GM18858 (cell line): ENCODE results near the gene PSMA1.
"Not testable (repeated sequence)": the region's sequence is repeated elsewhere in the genome, so short reads cannot be mapped to it uniquely, and the experiment has no call there.

Experiments used
- ATAC-seq: cut with Tn5 transposase; IDR thresholded peaks from one replicate; pipeline ENCODE4 v1.9.1; 2021; ENCODE audit not compliant: unreplicated experiment

Gene PSMA1

GRCh38 chr11:14519917-14520746 is at the start of gene PSMA1:
PSMA1 (minus strand) TSS chr11:14520386; CDS start chr11:14520299, 87 bp downstream.
- peak; percentile 92 for ATAC-seq

DNA sequence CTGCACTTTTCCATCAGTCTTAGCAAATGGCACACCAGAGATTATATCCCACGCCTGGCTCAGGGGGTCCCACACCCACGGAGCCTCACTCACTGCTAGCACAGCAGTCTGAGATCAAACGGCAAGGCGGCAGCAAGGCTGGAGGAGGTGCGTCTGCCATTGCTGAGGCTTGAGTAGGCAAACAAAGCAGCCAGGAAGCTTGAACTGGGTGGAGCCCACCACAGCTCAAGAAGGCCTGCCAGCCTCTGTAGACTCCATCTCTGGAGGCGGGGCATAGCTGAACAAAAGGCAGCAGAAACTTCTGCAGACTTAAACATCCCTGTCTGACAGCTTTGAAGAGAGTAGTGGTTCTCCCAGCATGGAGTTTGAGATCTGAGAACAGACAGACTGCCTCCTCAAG is 49.3 kb upstream of the PSMA1 start:
- ATAC-seq = not testable (repeated sequence)

DNA sequence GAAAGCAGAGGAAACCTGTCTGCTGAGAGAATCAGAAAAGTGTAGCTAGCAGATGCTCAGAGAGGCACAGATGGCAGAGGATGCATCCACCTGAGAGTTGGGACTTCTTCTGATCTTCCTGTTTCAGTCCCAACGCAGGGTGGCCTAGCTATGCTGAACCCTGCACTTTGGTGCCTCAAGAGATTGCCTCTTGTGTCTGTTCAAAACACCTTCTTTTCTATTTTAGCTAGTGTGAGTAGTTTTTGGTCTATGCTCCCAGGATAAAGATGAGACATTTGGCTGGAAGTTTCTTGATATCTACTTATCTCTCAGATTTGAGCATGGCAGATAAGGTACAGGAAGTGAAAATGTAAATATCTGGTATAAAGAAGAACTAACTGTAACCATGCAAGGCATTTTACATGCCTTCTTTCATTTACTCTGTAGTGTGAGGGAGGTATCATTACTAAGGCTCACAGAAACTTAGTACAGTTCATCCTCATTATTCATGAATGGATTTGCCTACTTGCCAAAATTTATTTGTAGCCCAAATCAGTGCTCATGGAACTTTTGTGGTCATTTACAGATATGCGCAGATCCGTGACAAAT is 47.0 kb upstream of the PSMA1 start:
- ATAC-seq = no peak

DNA sequence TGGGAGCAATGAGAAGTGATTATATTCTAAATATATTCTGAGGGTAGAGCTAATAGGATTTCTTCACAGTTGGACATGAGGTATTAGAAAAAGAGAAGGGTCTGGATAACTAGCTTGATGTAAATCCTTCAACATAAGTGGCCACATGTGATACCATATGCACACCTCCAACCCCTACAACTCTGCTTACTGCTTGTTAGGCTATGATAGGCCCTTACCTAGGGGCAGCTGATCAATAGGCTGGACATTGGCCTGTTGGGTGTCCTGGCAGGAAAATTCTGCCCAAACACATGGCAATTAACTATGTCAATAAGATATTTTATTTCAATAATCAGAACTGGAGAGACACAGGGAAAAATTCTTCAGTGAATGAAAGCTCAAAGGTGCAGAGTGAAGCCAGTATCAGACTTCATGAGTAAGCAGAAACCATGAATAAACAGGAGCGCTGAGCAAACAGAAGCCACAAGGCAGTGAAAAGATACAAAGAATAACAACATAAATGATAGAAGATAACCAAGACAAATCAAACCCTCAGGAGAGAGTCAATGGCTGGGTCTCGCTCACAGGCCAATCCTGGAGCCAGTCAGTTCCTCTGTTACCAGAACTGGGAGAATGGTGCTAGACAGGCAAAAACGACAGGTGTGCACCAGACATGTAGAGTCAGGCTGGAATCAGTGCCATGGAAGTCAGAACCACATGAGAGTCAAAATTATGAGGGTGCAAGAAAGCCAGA is 46.3 kb upstream of the PSMA1 start:
- ATAC-seq = no peak

DNA sequence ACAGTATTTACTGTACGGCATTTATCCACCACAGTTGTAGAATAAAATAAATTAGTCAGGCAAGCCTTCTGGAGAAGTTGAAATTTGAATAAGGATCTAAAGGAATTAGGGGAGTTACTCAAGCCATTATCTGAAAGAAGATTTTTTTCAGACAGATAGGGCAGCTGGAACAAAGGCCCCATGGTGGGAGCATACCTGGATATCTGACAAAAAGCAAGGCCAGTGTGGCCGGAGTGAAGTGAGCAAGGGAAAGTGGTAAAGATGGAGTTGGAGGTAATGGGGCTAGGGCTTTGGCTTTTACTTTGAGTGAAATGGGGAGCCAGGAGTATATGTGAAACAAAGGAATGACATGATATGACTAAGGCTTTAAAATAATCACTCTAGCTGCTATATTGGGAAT is 45.7 kb upstream of the PSMA1 start:
- ATAC-seq = no peak

- no peak for ATAC-seq
These were observed 35.6 kb upstream of the PSMA1 start for GRCh38 chr11:14555818-14556217.

DNA sequence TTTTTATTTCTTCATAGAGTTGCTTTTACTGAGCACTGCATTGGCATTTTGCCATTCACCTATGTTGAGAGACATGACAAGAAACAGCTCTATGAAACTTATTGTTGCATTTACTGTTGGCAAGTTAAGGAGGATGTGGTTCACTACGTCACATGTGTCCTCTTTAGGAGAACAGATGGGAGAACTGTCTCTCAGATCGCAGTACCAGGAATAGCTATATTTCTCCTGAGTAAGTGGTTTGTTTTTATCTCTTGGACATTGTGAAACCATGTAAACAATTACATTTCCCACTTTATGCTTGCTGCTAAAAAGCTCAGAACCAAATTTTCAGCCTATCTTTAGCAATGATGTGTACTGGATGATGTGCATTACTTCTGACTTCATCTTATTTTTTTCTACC is 34.8 kb upstream of the PSMA1 start:
- ATAC-seq = peak; percentile 70

DNA sequence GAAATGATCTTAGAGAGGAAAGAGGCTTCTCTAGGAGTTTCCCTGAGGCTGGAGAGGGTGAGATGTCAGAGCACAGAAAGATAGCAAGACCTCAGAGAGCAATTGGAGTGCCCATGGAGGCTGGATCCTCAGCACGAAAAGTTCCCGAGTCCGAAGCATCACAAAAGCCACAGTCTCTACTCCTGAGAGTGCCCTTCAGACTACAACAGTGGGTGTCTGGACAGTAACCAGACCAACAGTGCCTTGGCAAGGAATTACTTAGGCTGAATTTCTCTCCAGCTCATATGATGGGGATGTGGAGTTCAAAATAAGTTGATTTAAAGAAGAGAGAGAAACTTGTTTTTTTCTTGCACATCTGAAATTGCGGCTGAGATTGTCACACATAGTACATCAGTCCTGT is 31.9 kb upstream of the PSMA1 start:
- ATAC-seq = no peak

DNA sequence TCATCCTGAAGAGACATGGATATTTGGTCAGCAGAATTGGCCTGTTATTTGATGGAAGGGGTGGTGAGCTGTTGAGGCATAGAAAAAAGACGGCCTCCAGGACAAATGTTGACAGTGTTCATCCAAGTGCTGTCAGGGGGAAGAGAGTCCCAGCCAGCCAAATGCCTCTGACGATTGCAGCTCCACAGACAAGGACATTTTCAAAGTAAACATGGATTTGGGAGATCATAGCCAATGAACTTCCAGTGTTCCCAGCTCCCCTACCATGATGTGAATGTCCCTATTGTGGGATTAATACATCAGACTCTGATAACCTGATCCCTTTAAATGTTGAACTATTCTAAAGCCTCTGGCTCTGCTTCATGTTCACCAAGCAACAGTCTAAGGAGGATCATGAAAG is 31.2 kb upstream of the PSMA1 start:
- ATAC-seq = no peak

DNA sequence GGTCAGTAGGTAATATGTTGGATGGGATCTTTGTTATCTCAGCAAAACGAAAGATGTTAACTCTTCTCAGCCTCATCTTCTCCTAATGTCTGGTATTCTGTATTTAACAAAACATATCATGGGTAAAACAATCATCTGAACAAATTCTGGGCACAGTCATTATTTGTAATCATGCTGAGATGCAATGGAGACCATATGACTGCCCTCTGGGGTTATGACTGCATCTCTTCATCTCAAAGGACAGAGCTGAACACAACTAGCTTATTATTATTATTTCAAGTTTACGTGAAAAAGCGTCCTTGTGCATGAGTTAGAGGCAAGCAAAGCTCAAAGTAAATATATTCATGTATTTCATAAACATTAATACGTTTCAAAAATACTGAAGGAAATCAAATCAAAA is 29.7 kb upstream of the PSMA1 start:
- no peak for ATAC-seq

- no peak for ATAC-seq
These were observed 27.3 kb upstream of the PSMA1 start for GRCh38 chr11:14547440-14547839.

DNA sequence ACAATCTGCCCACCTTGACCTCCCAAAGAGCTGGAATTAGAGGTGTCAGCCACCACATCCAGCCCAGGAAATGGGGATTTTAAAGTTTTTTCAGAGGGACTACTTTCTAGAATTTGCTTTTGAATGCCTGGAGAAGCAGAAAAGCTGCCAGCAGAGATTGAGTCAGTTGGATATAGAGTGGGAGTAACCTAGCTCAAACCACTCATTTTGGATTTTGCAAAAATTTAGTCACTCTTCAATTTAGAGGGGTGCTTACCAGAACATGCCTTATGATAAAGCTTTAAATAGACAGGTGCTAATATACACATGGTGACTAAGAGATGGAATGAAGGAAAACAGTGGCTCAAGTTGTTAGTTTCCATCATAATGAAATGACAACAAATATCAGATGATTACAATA is 26.5 kb upstream of the PSMA1 start:
- no peak for ATAC-seq

- ATAC-seq = peak; percentile 89
These were observed 24.4 kb upstream of the PSMA1 start for GRCh38 chr11:14544611-14545010.

DNA sequence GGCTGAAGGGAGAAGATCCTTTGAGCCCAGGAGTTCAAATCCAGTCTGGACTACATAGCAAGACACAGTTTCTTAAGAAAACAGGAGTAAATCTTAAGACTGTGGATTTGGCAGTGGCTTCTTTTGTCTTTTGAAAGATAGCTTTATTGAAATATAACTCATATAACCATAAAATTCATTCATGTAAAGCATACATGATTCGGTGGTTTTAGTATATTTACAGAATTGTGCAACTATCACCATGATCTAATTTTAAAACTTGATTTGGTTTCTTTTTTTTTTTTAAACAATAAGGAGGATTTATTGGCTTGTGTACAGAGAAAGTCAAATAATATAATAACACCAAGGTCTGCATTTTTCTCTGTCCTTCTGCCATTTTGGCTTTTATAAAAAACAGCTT is 23.1 kb upstream of the PSMA1 start:
- ATAC-seq = no peak

DNA sequence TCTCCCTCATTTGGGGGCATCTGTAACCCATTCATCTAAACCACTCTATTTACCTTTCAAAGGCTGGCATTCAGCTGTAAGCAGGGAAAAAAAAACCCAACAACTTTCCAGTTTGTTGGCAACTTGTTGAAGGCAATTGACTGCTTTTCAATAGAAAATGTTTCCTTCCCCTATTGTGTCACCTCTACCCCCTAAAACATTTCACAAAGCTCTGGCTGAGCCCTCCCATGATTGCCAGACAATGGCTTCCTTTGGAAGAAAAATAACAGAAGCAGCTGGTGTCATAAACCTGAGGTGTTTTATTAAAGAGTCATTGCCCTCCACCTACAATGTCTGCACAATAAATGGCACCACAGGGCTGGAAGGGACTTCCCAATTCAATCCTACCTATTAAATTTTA is 22.1 kb upstream of the PSMA1 start:
- no peak for ATAC-seq

DNA sequence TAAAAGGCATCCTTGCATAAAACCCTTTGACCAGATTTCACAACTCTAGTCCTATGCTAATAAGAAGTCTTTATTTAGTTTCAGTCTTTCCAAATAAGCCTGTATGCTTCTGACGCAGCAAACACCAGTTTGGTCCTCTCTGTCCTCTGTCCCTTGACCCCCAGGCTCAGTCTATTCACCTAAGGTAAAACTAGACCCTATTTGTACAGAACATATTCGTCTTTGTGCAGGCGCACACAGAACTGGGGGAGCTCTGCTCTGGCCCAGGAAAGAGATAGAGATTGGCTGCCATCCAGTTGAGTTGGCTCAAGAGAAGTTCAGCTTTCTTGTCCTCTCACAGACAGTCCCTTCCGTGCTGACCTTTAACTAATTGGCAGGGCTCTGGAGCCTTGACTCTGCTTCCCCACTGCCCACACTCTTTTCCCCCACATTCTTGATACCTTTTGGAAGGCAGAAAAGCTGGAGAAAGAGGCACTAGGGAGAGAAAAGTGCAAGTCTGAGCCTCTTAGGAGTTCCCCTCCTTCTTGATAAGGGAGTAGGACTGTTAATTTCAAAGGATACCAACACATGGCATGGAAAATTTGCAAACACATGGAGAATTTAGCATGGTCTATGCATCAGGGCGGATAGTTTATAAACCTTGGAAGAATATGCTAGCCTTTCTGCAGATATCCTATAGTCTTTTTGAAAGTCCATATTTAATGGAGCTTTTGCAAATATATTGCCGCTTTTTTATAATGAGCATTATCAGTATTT is 21.2 kb upstream of the PSMA1 start:
- ATAC-seq = no peak

GRCh38 chr11:14539982-14540421 is 19.8 kb upstream of the PSMA1 start:
- ATAC-seq = no peak

GRCh38 chr11:14538926-14539554 is 18.9 kb upstream of the PSMA1 start:
- ATAC-seq = no peak

DNA sequence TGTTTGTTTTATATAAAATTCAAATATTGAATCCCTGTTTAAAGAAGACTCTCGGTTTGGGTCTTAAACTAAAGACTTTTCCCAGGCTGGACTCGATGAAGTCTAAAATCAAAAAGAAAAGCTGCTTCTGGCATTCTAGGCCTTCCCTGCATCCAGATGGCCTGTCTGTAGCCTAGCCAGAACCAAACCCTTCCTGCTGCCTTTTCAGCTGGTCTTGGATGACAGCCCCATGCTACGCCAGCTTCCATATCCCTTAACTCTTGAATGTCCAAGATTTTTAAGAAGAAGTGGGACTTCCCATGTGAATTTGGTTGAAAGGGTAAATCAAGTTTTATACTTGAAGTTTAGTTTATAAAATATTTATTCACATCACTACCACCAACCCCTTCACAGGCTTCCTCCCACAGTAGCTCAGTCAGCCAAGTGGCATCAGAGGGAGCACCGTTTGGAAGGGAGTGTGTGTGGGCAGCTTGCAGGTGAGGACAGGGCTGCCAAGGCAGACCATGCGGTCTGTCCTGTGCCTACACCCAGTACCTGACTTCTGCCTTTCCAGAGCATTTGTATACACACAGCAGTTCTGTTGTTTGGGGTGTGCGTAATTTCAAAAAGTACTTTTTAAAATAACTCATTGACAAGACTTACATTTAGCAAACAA is 18.2 kb upstream of the PSMA1 start:
- ATAC-seq = no peak

DNA sequence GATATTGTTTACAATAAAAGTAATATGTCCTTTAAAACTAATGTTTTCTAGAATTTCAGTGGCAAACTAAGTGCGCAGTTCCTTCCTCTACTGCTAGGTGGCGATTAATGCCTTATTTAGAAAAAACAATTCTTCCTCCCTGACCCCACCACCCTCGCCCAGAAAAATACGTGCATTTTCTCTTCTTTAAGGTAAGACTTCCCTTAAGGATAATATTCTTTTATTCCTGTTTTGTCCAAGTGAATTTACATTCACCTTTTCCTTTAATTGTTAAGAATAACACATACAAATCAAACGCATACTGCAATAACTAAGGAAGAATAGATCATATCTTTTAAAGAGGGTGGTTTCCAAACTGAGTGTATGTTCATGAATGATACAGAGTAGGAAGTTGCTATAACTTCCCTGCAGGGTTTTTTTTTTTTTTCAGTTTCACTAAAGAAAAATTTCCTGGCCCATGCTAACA is 17.0 kb upstream of the PSMA1 start:
- ATAC-seq = peak; percentile 69
